Activated CD4-positive, alpha-beta memory T cell treated with anti-CD3 and anti-CD28 coated beads for 36 hours (primary cell): ENCODE measurements around the gene SEC22C. TPM values are rescaled to one million over a fixed set of nuclear protein-coding genes. Genes with fewer than 3 reads are reported as not detected.
A peak's percentile ranks its signal among the peaks of the same experiment; 100 is the strongest.

ENCODE experiments used
- CTCF ChIA-PET: fragments of 350-600 bp; sonication (Branson Sonifier 250); formaldehyde crosslinking; loops from one replicate; lab custom pipeline; 2021; ENCODE audit warnings: antibody characterized with exemption, inconsistent platforms; lab: Charles Lee
- POLR2A ChIA-PET: fragments of 350-600 bp; sonication (Branson Sonifier 250); formaldehyde crosslinking; loops from one replicate; lab custom pipeline; 2021; ENCODE audit warnings: antibody characterized with exemption; lab: Charles Lee
- DNase-seq: peaks from one replicate; pipeline ENCODE4 v3.0.0-alpha.2; 2020
- H3K27ac Mint-ChIP-seq: one replicate; pipeline ENCODE4 v1.8.0; 2021; ENCODE audit warnings: mixed read lengths
- H3K27me3 Mint-ChIP-seq: one replicate; pipeline ENCODE4 v1.8.0; 2021; ENCODE audit warnings: mixed read lengths
- H3K36me3 Mint-ChIP-seq: one replicate; pipeline ENCODE4 v1.8.0; 2021; ENCODE audit warnings: mixed read lengths
- H3K4me1 Mint-ChIP-seq: one replicate; pipeline ENCODE4 v1.8.0; 2021; ENCODE audit warnings: low read depth, mixed read lengths
- H3K4me3 Mint-ChIP-seq: one replicate; pipeline ENCODE4 v1.8.0; 2021; ENCODE audit warnings: mild to moderate bottlenecking, mixed read lengths
- H3K9me3 Mint-ChIP-seq: one replicate; pipeline ENCODE4 v1.8.0; 2021; ENCODE audit warnings: mixed read lengths
- intact Hi-C: fragments of 100-400 bp; cut with micrococcal nuclease; formaldehyde crosslinking; loops from one replicate; pipeline ENCODE4 v1.15.1; 2023
- total RNA-seq, 2 experiments: library from RNA; stranded (reverse); gene quantifications; one replicate each; pipeline ENCODE4 v1.2.3, GENCODE V29; 2021

Gene SEC22C
- total RNA-seq, 2 experiments from 2014 or later: 47.0 to 49.2 TPM

DNA sequence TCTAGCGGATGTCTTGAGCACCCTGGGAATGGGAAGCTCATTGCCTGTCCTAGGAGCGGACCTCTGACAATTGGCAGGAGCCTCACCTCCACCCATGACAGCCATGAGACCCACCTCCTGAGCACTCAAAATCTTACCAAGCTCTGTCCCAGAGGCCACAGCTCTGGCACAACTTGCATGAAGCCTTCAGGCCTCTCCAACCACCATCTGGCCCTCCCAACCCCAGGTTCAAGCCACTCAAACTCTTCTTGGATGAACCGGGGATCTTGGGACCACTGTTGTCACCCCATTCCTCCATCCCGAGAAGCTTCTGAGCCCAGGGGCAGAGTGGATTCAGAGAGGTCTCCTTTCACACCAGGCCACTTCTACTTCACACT is 77.8 kb downstream of the SEC22C start:
- H3K27me3 Mint-ChIP-seq: peaks cover 21% of the 10 kb centered on the region
- peaks cover 51% of the 10 kb centered on the region for H3K4me1 Mint-ChIP-seq
- H3K27ac Mint-ChIP-seq: no peak overlapping the region
- CTCF ChIA-PET: interaction anchor here (1.2 kb wide), 1 partner anchor 10 kb away, joined by 3 read pairs; no protein-coding TSS in a partner anchor
- H3K4me3 Mint-ChIP-seq: peak overlapping the region; percentile 77
- DNase-seq: peak; percentile 6
- intact Hi-C loops: loop anchor here (5.0 kb wide), 1 partner anchor 98 kb away; the partner anchor contains the start of gene NKTR
- no peaks in the 10 kb centered on the region for H3K9me3 Mint-ChIP-seq
- no peaks in the 10 kb centered on the region for H3K36me3 Mint-ChIP-seq
- POLR2A ChIA-PET: no interaction called here

DNA sequence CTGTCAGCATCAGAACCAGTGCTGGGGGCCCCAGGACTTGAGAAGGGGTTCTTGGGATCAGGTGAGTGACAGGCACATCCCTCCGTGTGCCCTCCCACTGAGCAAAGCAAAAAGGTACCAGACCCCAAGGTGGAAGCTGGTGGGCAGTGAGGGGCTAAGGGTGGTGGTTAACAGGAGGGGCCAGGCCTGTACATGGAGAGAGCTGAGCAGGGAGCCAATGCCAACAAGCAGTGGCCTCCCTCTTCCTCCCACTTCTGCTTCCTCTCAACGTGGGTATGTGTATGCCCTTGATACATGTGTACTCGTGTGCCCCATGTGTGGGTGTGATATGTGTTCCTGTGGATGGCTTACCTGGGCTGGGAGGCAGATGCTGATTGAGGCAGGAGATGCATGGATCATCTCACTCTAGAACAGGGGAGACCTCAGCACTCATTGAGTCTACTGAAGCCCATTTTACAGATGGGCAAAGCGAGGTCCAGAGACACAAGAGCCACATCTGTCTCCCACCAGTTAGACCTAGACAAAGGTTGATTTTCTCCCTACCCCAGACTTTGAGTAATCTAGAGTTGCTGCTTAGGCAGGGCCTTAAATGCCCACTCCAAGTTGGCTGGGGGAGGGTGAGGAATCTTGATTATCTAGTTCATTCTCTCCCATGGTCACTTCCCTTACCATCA is 78.4 kb downstream of the SEC22C start:
- no peaks in the 10 kb centered on the region for H3K36me3 Mint-ChIP-seq
- ChIA-PET POLR2A (interaction anchor here (1.9 kb wide), 1 partner anchor 31 kb away, joined by 6 read pairs; no protein-coding TSS in a partner anchor), CTCF (interaction anchor here (0.6 to 2.9 kb wide), 4 partner anchors 10 to 242 kb away, joined by 3 to 11 read pairs (median 6); no protein-coding TSS in a partner anchor)
- peak overlapping the region; percentile 77 for H3K4me3 Mint-ChIP-seq
- H3K4me1 Mint-ChIP-seq: peaks cover 48% of the 10 kb centered on the region
- DNase-seq: peak; percentile 9
- peak overlapping the region; percentile 50 for H3K27ac Mint-ChIP-seq
- peaks cover 26% of the 10 kb centered on the region for H3K27me3 Mint-ChIP-seq
- no peaks in the 10 kb centered on the region for H3K9me3 Mint-ChIP-seq
- intact Hi-C loops: loop anchor here (5.0 kb wide), 1 partner anchor 99 kb away; the partner anchor contains the start of gene NKTR

DNA sequence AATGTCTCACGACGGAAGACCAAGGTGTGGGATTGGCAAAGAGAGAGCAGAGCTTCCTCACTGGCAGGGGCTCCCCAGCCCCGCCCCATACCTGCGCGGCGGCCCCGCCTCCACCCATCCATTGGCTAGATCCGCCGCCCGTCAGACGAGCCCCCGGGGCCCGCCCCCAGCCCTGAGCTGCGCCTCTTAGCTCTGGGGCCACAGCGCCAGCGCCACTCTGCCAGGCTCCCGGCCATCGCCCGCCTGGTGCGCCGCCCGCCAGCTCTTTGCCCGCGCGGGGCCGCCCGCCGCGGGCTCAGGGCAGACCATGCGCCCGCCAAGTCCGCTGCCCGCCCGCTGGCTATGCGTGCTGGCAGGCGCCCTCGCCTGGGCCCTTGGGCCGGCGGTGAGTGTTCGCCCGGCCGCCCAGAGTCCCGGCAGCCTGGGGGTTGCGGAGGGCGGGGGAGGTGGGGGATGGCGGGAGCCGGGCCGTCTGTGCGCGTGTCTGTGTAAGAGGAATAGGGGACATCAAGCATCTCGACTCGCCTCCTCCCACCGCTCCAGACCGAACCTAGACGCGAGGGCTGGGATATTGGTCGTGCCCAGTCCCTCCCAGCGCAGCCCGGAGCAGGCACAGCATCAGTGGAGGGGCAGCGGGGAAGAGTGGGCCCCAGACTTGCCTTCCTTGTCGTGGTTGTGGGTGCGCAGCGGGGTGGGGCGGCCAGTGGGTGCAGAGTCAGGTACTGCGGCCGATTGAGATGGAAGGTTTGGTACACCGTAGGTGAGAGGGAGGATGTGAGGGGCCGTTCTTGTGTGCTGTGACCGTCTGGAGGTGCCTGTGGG is 79.1 kb downstream of the SEC22C start, which contains the start of gene VIPR1:
Gene VIPR1 (plus strand): TSS at position 215 of the 822 bp plus-strand sequence. CDS start 93 bp downstream, at position 308.
- Mint-ChIP-seq H3K4me3 (peak within 1 kb of the TSS; percentile 91), H3K36me3 (no peaks in the 10 kb centered on the region), H3K27ac (peak within 1 kb of the TSS; percentile 50), H3K9me3 (no peaks in the 10 kb centered on the region), H3K27me3 (peaks cover 27% of the 10 kb centered on the region), H3K4me1 (peaks cover 44% of the 10 kb centered on the region)
- POLR2A ChIA-PET: interaction anchor here (0.7 to 1.9 kb wide), 9 partner anchors 10 to 1304 kb away, joined by 3 to 6 read pairs (median 5); partner anchors contain the start of genes CTNNB1, SEC22C and SS18L2
- peak; percentile 94 for DNase-seq
- intact Hi-C loops: loop anchor here (1.0 to 5.0 kb wide), 6 partner anchors 17 to 136 kb away; partner anchors contain the start of gene NKTR
- CTCF ChIA-PET: interaction anchor here (0.6 to 3.2 kb wide), 26 partner anchors 9 to 379 kb away, joined by 3 to 76 read pairs (median 6); no protein-coding TSS in a partner anchor

DNA sequence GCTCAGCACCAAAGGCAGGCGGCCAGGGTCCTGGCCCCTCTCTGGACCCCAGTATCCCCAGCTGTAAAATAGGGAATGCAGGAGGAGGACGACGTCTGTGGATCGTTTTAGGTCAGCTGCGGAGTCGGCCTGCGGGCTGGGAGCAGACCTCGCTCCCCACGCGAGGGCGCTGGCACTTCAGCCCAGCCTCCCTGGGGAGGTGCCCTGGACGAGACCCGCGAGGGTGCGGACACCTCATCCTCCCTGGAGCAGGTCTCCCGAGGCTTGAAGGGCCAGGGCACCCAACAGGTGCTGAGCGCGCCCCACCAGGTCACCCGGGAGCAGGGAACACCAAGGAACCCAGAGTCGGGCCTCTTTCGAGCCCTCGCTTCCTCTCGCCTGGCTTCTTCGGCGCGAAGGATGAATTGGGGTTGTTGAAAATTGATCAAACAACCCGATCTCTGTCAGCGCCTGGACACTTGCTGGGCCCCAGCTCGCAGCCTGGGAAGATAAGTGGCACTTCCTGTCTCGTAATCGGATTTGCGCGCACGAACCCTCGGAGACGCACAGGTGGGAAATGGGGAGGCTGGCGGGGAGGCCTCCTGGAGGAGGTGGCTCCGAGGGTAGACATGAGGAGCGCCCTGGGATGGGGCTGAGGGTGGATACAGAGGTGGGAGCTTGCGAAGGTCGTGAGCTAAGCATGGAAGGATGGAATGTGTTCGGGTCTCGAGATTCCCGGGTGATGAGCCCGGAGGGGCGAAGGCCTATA is 79.9 kb downstream of the SEC22C start:
- H3K4me3 Mint-ChIP-seq: peak overlapping the region; percentile 91
- POLR2A ChIA-PET: interaction anchor here (0.7 to 1.9 kb wide), 10 partner anchors 10 to 1303 kb away, joined by 3 to 6 read pairs (median 4); partner anchors contain the start of genes CTNNB1, SEC22C and SS18L2
- H3K9me3 Mint-ChIP-seq: no peaks in the 10 kb centered on the region
- intact Hi-C loops: loop anchor here (1.0 to 5.0 kb wide), 6 partner anchors 17 to 136 kb away; partner anchors contain the start of gene NKTR
- no peak overlapping the region for H3K27ac Mint-ChIP-seq
- peaks cover 36% of the 10 kb centered on the region for H3K4me1 Mint-ChIP-seq
- DNase-seq: peak; percentile 81
- H3K36me3 Mint-ChIP-seq: no peaks in the 10 kb centered on the region
- H3K27me3 Mint-ChIP-seq: peaks cover 29% of the 10 kb centered on the region
- CTCF ChIA-PET: interaction anchor here (0.6 to 3.2 kb wide), 33 partner anchors 8 to 379 kb away, joined by 3 to 76 read pairs (median 4); no protein-coding TSS in a partner anchor

DNA sequence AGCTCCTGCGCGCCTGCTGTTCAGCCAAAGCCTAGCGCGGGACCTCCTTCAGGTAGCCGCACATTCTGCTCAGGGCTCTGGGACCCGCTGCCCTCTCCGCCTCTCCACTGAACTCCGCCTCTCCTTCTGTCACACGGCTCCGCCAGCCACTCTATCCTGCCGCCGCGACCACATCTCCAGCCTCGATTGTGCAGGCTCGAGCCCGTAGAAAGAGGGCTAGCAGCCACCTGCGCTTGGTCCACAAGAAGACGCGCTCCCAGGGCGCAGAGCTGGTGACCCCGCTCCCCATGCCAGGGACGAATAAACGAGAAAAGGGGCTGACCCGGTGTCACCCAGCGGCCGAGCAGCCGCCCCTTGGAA is 80.5 kb downstream of the SEC22C start:
- no peaks in the 10 kb centered on the region for H3K36me3 Mint-ChIP-seq
- peak; percentile 22 for DNase-seq
- CTCF ChIA-PET: interaction anchor here (0.6 to 3.2 kb wide), 25 partner anchors 8 to 281 kb away, joined by 3 to 76 read pairs (median 6); no protein-coding TSS in a partner anchor
- no peaks in the 10 kb centered on the region for H3K9me3 Mint-ChIP-seq
- POLR2A ChIA-PET: interaction anchor here (0.7 to 1.9 kb wide), 3 partner anchors 18 to 35 kb away, joined by 3 to 6 read pairs (median 5); no protein-coding TSS in a partner anchor
- peaks cover 29% of the 10 kb centered on the region for H3K27me3 Mint-ChIP-seq
- no peak overlapping the region for H3K27ac Mint-ChIP-seq
- H3K4me1 Mint-ChIP-seq: peaks cover 33% of the 10 kb centered on the region
- intact Hi-C loops: loop anchor here (5.0 kb wide), 1 partner anchor 101 kb away; the partner anchor contains the start of gene NKTR
- H3K4me3 Mint-ChIP-seq: peak overlapping the region; percentile 91

DNA sequence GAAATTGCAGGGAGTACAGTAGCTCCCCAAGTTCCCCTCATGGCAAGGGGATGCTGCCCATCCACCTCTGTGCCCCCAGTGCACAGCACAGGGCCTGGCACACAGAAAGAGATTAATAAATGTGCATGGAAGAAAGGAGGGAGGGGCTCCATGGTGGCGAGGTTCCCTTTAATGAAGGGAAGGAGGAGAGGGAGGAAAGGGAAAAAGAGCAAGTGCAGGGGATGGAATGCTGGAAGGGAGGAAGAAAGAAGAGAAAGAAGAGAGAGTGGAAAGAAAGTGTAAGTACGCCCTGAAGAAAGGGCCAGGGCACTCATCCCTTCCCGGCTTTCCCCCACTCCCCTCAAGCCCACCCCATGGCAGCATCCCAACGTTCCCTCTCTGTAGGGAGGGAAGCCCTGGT is 80.9 kb downstream of the SEC22C start:
- peak overlapping the region; percentile 91 for H3K4me3 Mint-ChIP-seq
- no peaks in the 10 kb centered on the region for H3K9me3 Mint-ChIP-seq
- no peaks in the 10 kb centered on the region for H3K36me3 Mint-ChIP-seq
- H3K27ac Mint-ChIP-seq: no peak overlapping the region
- intact Hi-C loops: loop anchor here (5.0 kb wide), 1 partner anchor 101 kb away; the partner anchor contains the start of gene NKTR
- ChIA-PET CTCF (interaction anchor here (0.6 to 3.2 kb wide), 20 partner anchors 9 to 253 kb away, joined by 3 to 76 read pairs (median 10); no protein-coding TSS in a partner anchor), POLR2A (interaction anchor here (0.7 to 1.9 kb wide), 2 partner anchors 19 to 36 kb away, joined by 3 to 5 read pairs; no protein-coding TSS in a partner anchor)
- peak; percentile 2 for DNase-seq
- peaks cover 29% of the 10 kb centered on the region for H3K27me3 Mint-ChIP-seq
- peaks cover 33% of the 10 kb centered on the region for H3K4me1 Mint-ChIP-seq

DNA sequence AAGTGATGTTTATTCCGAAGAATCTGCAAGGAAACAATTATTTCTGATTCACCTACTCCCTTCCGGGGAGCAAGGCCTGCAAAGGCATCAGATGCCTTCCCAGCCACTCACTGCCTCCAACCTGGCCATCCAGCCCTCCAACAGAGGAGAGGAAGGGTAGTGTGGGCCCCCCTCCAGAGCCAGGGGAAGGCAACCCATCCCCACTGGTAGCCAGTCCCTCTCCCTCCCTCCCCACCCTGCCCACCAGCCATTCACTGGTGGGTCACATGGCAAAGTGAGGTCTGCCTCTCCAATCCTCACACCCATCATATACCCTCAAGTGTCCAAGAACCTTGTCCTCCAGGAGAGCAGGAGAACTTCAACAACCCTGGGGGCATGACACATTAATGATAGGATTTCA is 81.7 kb downstream of the SEC22C start:
- no peak overlapping the region for H3K4me3 Mint-ChIP-seq
- no peaks in the 10 kb centered on the region for H3K36me3 Mint-ChIP-seq
- no peak overlapping the region for H3K27ac Mint-ChIP-seq
- ChIA-PET CTCF (interaction anchor here (1.9 to 3.2 kb wide), 6 partner anchors 10 to 252 kb away, joined by 7 to 76 read pairs (median 24); no protein-coding TSS in a partner anchor), POLR2A (no interaction called here)
- H3K27me3 Mint-ChIP-seq: peaks cover 29% of the 10 kb centered on the region
- peaks cover 33% of the 10 kb centered on the region for H3K4me1 Mint-ChIP-seq
- no peak for DNase-seq
- intact Hi-C loops: loop anchor here (5.0 kb wide), 1 partner anchor 102 kb away; the partner anchor contains the start of gene NKTR
- no peaks in the 10 kb centered on the region for H3K9me3 Mint-ChIP-seq

DNA sequence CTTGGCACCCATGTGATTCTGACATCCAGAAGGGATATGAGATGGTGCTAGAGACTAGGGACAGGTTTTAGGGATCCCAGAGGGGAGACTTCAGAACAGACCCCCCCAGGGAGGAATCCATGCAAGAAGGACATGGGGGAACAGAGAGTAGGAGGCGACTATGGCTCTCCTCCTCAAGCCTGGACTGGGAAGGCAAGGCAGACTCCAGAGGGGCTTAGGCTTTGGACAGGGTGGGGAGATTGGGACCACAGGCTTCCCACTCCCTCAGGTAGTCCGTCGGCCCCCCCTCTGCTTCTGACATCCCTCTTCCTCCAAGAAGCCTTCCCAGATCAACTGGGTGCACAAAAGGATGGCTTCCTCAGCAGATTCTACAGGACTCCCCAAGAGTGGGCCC is 82.3 kb downstream of the SEC22C start:
- CTCF ChIA-PET: no interaction called here
- H3K9me3 Mint-ChIP-seq: no peaks in the 10 kb centered on the region
- H3K27ac Mint-ChIP-seq: no peak overlapping the region
- H3K36me3 Mint-ChIP-seq: no peaks in the 10 kb centered on the region
- intact Hi-C loops: no loop called here
- DNase-seq: peak; percentile 16
- peaks cover 29% of the 10 kb centered on the region for H3K27me3 Mint-ChIP-seq
- peaks cover 33% of the 10 kb centered on the region for H3K4me1 Mint-ChIP-seq
- POLR2A ChIA-PET: no interaction called here
- H3K4me3 Mint-ChIP-seq: no peak overlapping the region

DNA sequence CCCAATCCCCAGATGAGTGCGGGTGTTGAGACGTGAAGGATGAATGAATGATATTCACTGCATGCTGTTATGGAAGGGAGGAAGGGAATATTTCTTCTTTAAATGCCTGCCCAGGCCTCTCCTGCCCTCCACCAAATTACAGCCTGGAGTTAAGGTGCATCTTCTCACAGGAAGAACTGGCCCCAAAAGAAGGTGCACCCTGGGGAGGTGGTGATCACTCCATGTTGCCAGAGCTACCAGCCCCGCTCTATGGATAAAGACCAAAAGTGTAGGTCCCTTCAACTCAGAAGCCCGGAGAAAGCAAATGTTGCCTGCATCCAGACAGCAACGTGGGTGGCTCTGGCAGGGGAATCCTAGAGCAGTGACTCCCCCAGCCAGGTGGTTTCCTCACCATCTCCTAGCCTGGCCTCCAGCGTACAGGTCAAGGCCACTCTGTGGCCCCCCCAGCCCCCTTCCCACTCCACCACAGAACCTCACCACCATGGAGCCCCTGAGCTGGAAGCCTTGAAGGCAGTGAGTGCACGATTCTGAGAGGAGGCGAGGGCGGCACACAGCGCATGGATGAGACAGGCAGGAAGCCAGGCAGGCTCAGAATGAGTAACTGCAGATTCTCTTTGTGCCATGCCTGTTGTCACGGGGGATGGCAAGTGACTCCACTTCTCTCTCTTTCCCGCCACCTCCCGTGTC is 82.8 kb downstream of the SEC22C start:
- CTCF ChIA-PET: no interaction called here
- Mint-ChIP-seq H3K27ac (no peak overlapping the region), H3K4me1 (peaks cover 29% of the 10 kb centered on the region), H3K27me3 (peaks cover 29% of the 10 kb centered on the region), H3K4me3 (no peak overlapping the region), H3K9me3 (no peaks in the 10 kb centered on the region), H3K36me3 (no peaks in the 10 kb centered on the region)
- POLR2A ChIA-PET: no interaction called here
- peak; percentile 72 for DNase-seq
- intact Hi-C loops: no loop called here

DNA sequence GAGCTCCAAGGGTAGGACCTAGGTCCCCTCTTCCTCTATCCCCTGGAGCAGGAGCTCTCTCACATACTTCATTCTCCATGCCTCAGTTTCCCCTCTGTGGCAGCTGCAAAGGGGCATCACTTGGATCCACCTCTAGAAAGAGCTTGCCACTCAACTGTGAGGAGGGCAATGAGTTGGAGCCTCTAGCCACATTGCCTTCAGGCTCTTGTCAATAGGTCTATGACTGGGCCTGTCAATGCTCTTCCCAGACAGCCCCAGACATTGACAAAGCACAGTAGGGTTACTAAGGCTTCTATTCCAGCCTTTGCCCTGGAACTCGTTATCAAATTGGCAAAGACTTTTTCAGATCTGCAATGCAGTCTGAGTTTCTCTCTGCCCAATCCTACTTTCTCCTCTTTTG is 83.7 kb downstream of the SEC22C start:
- Mint-ChIP-seq H3K4me1 (peaks cover 20% of the 10 kb centered on the region), H3K4me3 (no peak overlapping the region), H3K36me3 (no peaks in the 10 kb centered on the region), H3K27ac (no peak overlapping the region), H3K27me3 (peaks cover 29% of the 10 kb centered on the region), H3K9me3 (no peaks in the 10 kb centered on the region)
- DNase-seq: no peak
- CTCF ChIA-PET: interaction anchor here (0.7 to 1.9 kb wide), 2 partner anchors 39 to 50 kb away, joined by 3 to 7 read pairs; no protein-coding TSS in a partner anchor
- intact Hi-C loops: no loop called here
- POLR2A ChIA-PET: no interaction called here
